ENCODE measurements around the gene C1QTNF5. TPM values are rescaled to one million over a fixed set of nuclear protein-coding genes. Genes with fewer than 3 reads are reported as not detected.
A peak's percentile ranks its signal among the peaks of the same experiment; 100 is the strongest.

The C1QTNF5 gene
- total RNA-seq, 2 experiments from 2014 or later, result not detected

- POLR2A ChIA-PET, result no interaction called here
Measured at GRCh38 chr11:119363081-119363850, 22.6 kb upstream of the C1QTNF5 start.

GRCh38 chr11:119362741-119363080 is 22.0 kb upstream of the C1QTNF5 start:
- Mint-ChIP-seq H3K4me1 (ENCODE audit: low read depth) (peaks cover 9% of the 10 kb centered on the region), H3K4me3 (no peak overlapping the region), H3K36me3 (ENCODE audit: low read depth) (no peaks in the 10 kb centered on the region), H3K27ac (no peak overlapping the region), H3K27me3 (ENCODE audit: low read depth) (peaks cover 44% of the 10 kb centered on the region), H3K9me3 (ENCODE audit: insufficient read depth) (no peaks in the 10 kb centered on the region)
- no peak for DNase-seq
- ChIA-PET CTCF (interaction anchor here (1.9 to 2.2 kb wide), 2 partner anchors 11 to 23 kb away, joined by 9 to 10 read pairs; no protein-coding TSS in a partner anchor), POLR2A (no interaction called here)
- no peak for ATAC-seq

More at GRCh38 chr11:119363081-119363850, 22.6 kb upstream of the C1QTNF5 start:
- DNase-seq (no peak), ATAC-seq (no peak)
- CTCF ChIA-PET, result interaction anchor here (2.2 kb wide), 1 partner anchor 7 kb away, joined by 12 read pairs; no protein-coding TSS in a partner anchor
- H3K4me1 Mint-ChIP-seq (ENCODE audit: low read depth), result peaks cover 9% of the 10 kb centered on the region
- H3K36me3 Mint-ChIP-seq (ENCODE audit: low read depth), result no peaks in the 10 kb centered on the region
- H3K27ac Mint-ChIP-seq, result no peak overlapping the region
- H3K27me3 Mint-ChIP-seq (ENCODE audit: low read depth), result peaks cover 41% of the 10 kb centered on the region
- no peak overlapping the region for H3K4me3 Mint-ChIP-seq
- H3K9me3 Mint-ChIP-seq (ENCODE audit: insufficient read depth), result no peaks in the 10 kb centered on the region

GRCh38 chr11:119361941-119362725 is 21.4 kb upstream of the C1QTNF5 start:
- DNase-seq, result no peak
- Mint-ChIP-seq H3K27ac (no peak overlapping the region), H3K9me3 (ENCODE audit: insufficient read depth) (no peaks in the 10 kb centered on the region), H3K27me3 (ENCODE audit: low read depth) (peaks cover 46% of the 10 kb centered on the region), H3K4me3 (no peak overlapping the region), H3K4me1 (ENCODE audit: low read depth) (peaks cover 9% of the 10 kb centered on the region), H3K36me3 (ENCODE audit: low read depth) (no peaks in the 10 kb centered on the region)
- ChIA-PET POLR2A (no interaction called here), CTCF (interaction anchor here (0.8 to 2.2 kb wide), 9 partner anchors 12 to 112 kb away, joined by 3 to 10 read pairs (median 4); partner anchors contain the start of gene USP2)
- no peak for ATAC-seq

- CTCF ChIA-PET, result interaction anchor here (0.8 to 2.2 kb wide), 9 partner anchors 12 to 113 kb away, joined by 3 to 10 read pairs (median 4); partner anchors contain the start of gene USP2
- no peaks in the 10 kb centered on the region for H3K9me3 Mint-ChIP-seq (ENCODE audit: insufficient read depth)
- DNase-seq, result no peak
- no peaks in the 10 kb centered on the region for H3K36me3 Mint-ChIP-seq (ENCODE audit: low read depth)
- H3K27ac Mint-ChIP-seq, result no peak overlapping the region
- POLR2A ChIA-PET, result no interaction called here
- H3K27me3 Mint-ChIP-seq (ENCODE audit: low read depth), result peaks cover 41% of the 10 kb centered on the region
- peaks cover 14% of the 10 kb centered on the region for H3K4me1 Mint-ChIP-seq (ENCODE audit: low read depth)
- ATAC-seq, result no peak
- no peak overlapping the region for H3K4me3 Mint-ChIP-seq
Measured at GRCh38 chr11:119361056-119361787, 20.5 kb upstream of the C1QTNF5 start.

GRCh38 chr11:119359365-119360214 is 18.9 kb upstream of the C1QTNF5 start:
- POLR2A ChIA-PET, result no interaction called here
- ATAC-seq (no peak), DNase-seq (no peak)
- no peaks in the 10 kb centered on the region for H3K36me3 Mint-ChIP-seq (ENCODE audit: low read depth)
- peaks cover 16% of the 10 kb centered on the region for H3K4me1 Mint-ChIP-seq (ENCODE audit: low read depth)
- peaks cover 40% of the 10 kb centered on the region for H3K27me3 Mint-ChIP-seq (ENCODE audit: low read depth)
- H3K27ac Mint-ChIP-seq, result no peak overlapping the region
- CTCF ChIA-PET, result interaction anchor here (2.4 kb wide), 1 partner anchor 9 kb away, joined by 6 read pairs; no protein-coding TSS in a partner anchor
- no peaks in the 10 kb centered on the region for H3K9me3 Mint-ChIP-seq (ENCODE audit: insufficient read depth)
- H3K4me3 Mint-ChIP-seq, result no peak overlapping the region

GRCh38 chr11:119357074-119357473 is 16.4 kb upstream of the C1QTNF5 start:
- H3K27me3 Mint-ChIP-seq (ENCODE audit: low read depth), result peaks cover 35% of the 10 kb centered on the region
- H3K9me3 Mint-ChIP-seq (ENCODE audit: insufficient read depth), result no peaks in the 10 kb centered on the region
- no peak overlapping the region for H3K27ac Mint-ChIP-seq
- ChIA-PET POLR2A (interaction anchor here (1.1 kb wide), 1 partner anchor 117 kb away, joined by 4 read pairs; no protein-coding TSS in a partner anchor), CTCF (interaction anchor here (1.0 to 4.4 kb wide), 19 partner anchors 7 to 372 kb away, joined by 3 to 109 read pairs (median 10); partner anchors contain the start of genes MFRP, NECTIN1 and USP2)
- peaks cover 13% of the 10 kb centered on the region for H3K4me1 Mint-ChIP-seq (ENCODE audit: low read depth)
- peak overlapping the region; percentile 16 for H3K4me3 Mint-ChIP-seq
- DNase-seq, result no peak
- H3K36me3 Mint-ChIP-seq (ENCODE audit: low read depth), result no peaks in the 10 kb centered on the region
- ATAC-seq, result no peak

GRCh38 chr11:119356349-119357031 is 15.8 kb upstream of the C1QTNF5 start:
- ATAC-seq (peak; percentile 96), DNase-seq (peak; percentile 81)
- Mint-ChIP-seq H3K27ac (peak overlapping the region; percentile 78), H3K4me1 (ENCODE audit: low read depth) (peaks cover 13% of the 10 kb centered on the region), H3K36me3 (ENCODE audit: low read depth) (no peaks in the 10 kb centered on the region), H3K9me3 (ENCODE audit: insufficient read depth) (no peaks in the 10 kb centered on the region), H3K4me3 (peak overlapping the region; percentile 73), H3K27me3 (ENCODE audit: low read depth) (peaks cover 34% of the 10 kb centered on the region)
- ChIA-PET POLR2A (interaction anchor here (0.8 to 1.1 kb wide), 2 partner anchors 25 to 118 kb away, joined by 3 to 4 read pairs; partner anchors contain the start of gene USP2), CTCF (interaction anchor here (0.7 to 4.4 kb wide), 36 partner anchors 8 to 373 kb away, joined by 3 to 109 read pairs (median 4); partner anchors contain the start of genes C1QTNF5, MFRP, NECTIN1 and USP2)

GRCh38 chr11:119355091-119355843 is 14.6 kb upstream of the C1QTNF5 start:
- no peaks in the 10 kb centered on the region for H3K9me3 Mint-ChIP-seq (ENCODE audit: insufficient read depth)
- DNase-seq, result no peak
- H3K4me3 Mint-ChIP-seq, result no peak overlapping the region
- peaks cover 31% of the 10 kb centered on the region for H3K27me3 Mint-ChIP-seq (ENCODE audit: low read depth)
- POLR2A ChIA-PET, result no interaction called here
- CTCF ChIA-PET, result interaction anchor here (0.8 to 4.4 kb wide), 22 partner anchors 8 to 374 kb away, joined by 3 to 109 read pairs (median 7); partner anchors contain the start of genes MFRP, NECTIN1 and USP2
- H3K4me1 Mint-ChIP-seq (ENCODE audit: low read depth), result peaks cover 21% of the 10 kb centered on the region
- no peaks in the 10 kb centered on the region for H3K36me3 Mint-ChIP-seq (ENCODE audit: low read depth)
- no peak for ATAC-seq
- H3K27ac Mint-ChIP-seq, result no peak overlapping the region

- ChIA-PET CTCF (interaction anchor here (0.9 to 1.4 kb wide), 4 partner anchors 13 to 122 kb away, joined by 3 to 9 read pairs (median 4); no protein-coding TSS in a partner anchor), POLR2A (no interaction called here)
- Mint-ChIP-seq H3K4me1 (ENCODE audit: low read depth) (peaks cover 20% of the 10 kb centered on the region), H3K4me3 (no peak overlapping the region), H3K27ac (no peak overlapping the region), H3K36me3 (ENCODE audit: low read depth) (no peaks in the 10 kb centered on the region), H3K27me3 (ENCODE audit: low read depth) (peaks cover 29% of the 10 kb centered on the region), H3K9me3 (ENCODE audit: insufficient read depth) (no peaks in the 10 kb centered on the region)
- ATAC-seq, result no peak
- DNase-seq, result no peak
Measured at GRCh38 chr11:119352857-119353260, 12.2 kb upstream of the C1QTNF5 start.

GRCh38 chr11:119351232-119351631 is 10.5 kb upstream of the C1QTNF5 start:
- H3K4me3 Mint-ChIP-seq, result no peak overlapping the region
- no peak overlapping the region for H3K27ac Mint-ChIP-seq
- H3K9me3 Mint-ChIP-seq (ENCODE audit: insufficient read depth), result no peaks in the 10 kb centered on the region
- ChIA-PET CTCF (interaction anchor here (0.6 to 1.5 kb wide), 2 partner anchors 27 to 31 kb away, joined by 3 read pairs; no protein-coding TSS in a partner anchor), POLR2A (no interaction called here)
- no peak for DNase-seq
- peaks cover 27% of the 10 kb centered on the region for H3K27me3 Mint-ChIP-seq (ENCODE audit: low read depth)
- no peak for ATAC-seq
- H3K36me3 Mint-ChIP-seq (ENCODE audit: low read depth), result no peaks in the 10 kb centered on the region
- H3K4me1 Mint-ChIP-seq (ENCODE audit: low read depth), result peaks cover 15% of the 10 kb centered on the region
